Measurements from ENCODE around the gene ENTPD2. TPM values are rescaled to one million over a fixed set of nuclear protein-coding genes. Genes with fewer than 3 reads are reported as not detected.

The ENTPD2 gene
- total RNA-seq, 6 donors from 2014 or later = 0.34 to 0.98 (median 0.55) TPM; not detected in 2

GRCh38 chr9:137070906-137071275, 17.0 kb upstream of the ENTPD2 start:
- Histone ChIP-seq H3K36me3 (no peaks in the 10 kb centered on the region), H3K4me1 (peaks cover 14 to 36% (median 20%) of the 10 kb centered on the region in 4 donors), H3K4me3 (peak overlapping the region in 3 of 4 donors; percentile 47 to 59 (median 56)), H3K27me3 (peaks cover 0 to 10% (median 0%) of the 10 kb centered on the region in 4 donors), H3K27ac (peak overlapping the region in 3 of 4 donors; percentile 23 to 82 (median 71)), H3K9me3 (no peaks in the 10 kb centered on the region)
- WGBS, 2 donors = 0 to 23% methylated on average over 1 to 6 of the region's 6 CpGs
- DNase-seq = no peak
- ATAC-seq (ENCODE audit: low FRiP score in 2 of 2) = peak; percentile 1 to 7
- TF ChIP-seq POLR2AphosphoS5 (IDR thresholded peaks at IDR 0.05) = no peak
- TF ChIP-seq, protein P1, sequence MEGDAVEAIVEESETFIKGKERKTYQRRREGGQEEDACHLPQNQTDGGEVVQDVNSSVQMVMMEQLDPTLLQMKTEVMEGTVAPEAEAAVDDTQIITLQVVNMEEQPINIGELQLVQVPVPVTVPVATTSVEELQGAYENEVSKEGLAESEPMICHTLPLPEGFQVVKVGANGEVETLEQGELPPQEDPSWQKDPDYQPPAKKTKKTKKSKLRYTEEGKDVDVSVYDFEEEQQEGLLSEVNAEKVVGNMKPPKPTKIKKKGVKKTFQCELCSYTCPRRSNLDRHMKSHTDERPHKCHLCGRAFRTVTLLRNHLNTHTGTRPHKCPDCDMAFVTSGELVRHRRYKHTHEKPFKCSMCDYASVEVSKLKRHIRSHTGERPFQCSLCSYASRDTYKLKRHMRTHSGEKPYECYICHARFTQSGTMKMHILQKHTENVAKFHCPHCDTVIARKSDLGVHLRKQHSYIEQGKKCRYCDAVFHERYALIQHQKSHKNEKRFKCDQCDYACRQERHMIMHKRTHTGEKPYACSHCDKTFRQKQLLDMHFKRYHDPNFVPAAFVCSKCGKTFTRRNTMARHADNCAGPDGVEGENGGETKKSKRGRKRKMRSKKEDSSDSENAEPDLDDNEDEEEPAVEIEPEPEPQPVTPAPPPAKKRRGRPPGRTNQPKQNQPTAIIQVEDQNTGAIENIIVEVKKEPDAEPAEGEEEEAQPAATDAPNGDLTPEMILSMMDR (IDR thresholded peaks at IDR 0.05) = peak in 2 of 6 experiments; percentile 24 to 43
- TF ChIP-seq POLR2A (IDR thresholded peaks at IDR 0.05) = no peak
- TF ChIP-seq EP300 (IDR thresholded peaks at IDR 0.05) = no peak

DNA sequence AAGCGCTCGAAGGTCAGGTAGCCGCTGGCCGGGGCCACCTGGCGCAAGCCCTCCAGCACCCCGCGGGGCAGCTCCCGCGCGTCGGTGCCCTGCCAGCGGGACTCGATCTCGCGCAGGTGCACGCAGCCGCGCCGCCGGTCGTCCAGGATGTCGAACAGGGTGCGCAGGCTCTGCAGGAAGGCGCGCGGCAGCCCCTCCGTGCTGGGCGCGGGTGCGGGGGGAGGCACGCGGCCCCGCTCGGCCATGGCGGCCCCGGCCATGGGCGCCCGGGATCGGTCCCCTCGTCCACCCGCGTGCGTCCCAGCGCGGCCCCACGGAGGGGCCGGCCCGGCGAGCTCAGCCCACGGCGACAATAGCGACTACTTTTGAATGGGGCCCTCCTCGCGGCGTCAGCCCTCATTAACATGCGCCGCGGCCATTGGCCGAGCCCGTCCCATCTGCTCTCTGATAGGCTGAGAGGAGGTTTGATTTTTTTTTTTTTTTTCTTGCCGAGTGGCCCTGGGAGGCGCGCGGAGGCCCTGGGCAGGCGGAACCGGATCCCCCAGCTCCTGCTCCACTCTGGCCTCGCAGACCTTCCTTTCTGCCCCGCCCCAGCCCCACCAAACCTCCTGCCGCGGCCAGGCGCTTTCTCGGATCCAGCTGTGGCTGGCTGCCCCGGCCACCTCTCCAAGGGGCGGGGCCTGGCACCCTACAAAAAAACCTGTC, 16.5 kb upstream of the ENTPD2 start, which contains the start of gene SAPCD2:
TSS of gene SAPCD2 (minus strand) at position 357 of the 705 bp plus-strand sequence. CDS start at position 260, 97 bp downstream.
- H3K27ac ChIP-seq = peak within 1 kb of the TSS in 3 of 4 donors; percentile 23 to 82 (median 71)
- H3K36me3 ChIP-seq = no peaks in the 10 kb centered on the region
- peak; percentile 94 to 95 for ATAC-seq (ENCODE audit: low FRiP score in 2 of 2)
- peak within 1 kb of the TSS in 3 of 4 donors; percentile 47 to 59 (median 56) for H3K4me3 ChIP-seq
- peaks cover 0 to 10% (median 0%) of the 10 kb centered on the region in 4 donors for H3K27me3 ChIP-seq
- H3K9me3 ChIP-seq = no peaks in the 10 kb centered on the region
- peak; percentile 91 to 95 for DNase-seq
- H3K4me1 ChIP-seq = peaks cover 14 to 36% (median 20%) of the 10 kb centered on the region in 4 donors
- no peak for TF ChIP-seq EP300 (IDR thresholded peaks at IDR 0.05)
- TF ChIP-seq POLR2A (IDR thresholded peaks at IDR 0.05) = peak in 1 of 4 donors; percentile 40
- TF ChIP-seq, protein P1 (IDR thresholded peaks at IDR 0.05) = peak in 1 of 6 experiments; percentile 2
- 0% methylated on average over 18 to 33 of the region's 74 CpGs for WGBS, 2 donors

DNA sequence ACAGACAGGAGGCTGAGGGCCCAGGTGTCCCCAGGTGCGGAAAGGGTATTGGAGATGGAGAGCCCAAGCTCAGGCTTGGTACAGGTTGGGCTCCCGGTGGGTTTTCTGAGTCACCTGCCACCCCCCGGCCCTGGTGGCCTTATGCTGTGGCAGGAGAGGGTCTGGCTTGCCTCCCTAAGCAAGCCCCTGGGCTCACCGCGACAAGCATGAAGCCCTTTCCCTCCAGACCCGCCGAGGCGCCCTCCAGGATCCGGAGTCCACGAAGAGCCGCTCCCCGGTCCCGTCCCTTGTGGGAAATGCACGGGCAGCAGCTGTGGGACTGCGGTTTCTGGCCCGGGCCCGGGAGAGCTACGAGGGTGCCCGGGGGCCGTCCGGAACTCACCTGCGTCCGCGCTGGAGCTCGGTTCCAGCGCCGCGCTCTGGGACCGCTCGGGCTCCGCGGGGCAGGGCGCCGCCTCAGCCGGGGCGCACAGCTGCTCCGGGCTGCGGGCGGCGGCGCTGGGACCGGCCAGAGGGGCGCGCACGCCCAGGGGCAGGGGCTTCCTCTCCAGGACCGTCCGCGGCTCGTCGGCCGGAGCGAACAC, 15.7 kb upstream of the ENTPD2 start:
- TF ChIP-seq, protein P1 (IDR thresholded peaks at IDR 0.05) = peak in 1 of 6 experiments; percentile 4
- TF ChIP-seq POLR2AphosphoS5 (IDR thresholded peaks at IDR 0.05) = no peak
- TF ChIP-seq EP300 (IDR thresholded peaks at IDR 0.05) = no peak
- TF ChIP-seq POLR2A (IDR thresholded peaks at IDR 0.05) = no peak
- DNase-seq (no peak), ATAC-seq (ENCODE audit: low FRiP score in 2 of 2) (no peak)
- Histone ChIP-seq H3K9me3 (no peaks in the 10 kb centered on the region), H3K36me3 (no peaks in the 10 kb centered on the region), H3K27ac (no peak overlapping the region), H3K4me1 (peaks cover 14 to 36% (median 20%) of the 10 kb centered on the region in 4 donors), H3K4me3 (peak overlapping the region in 3 of 4 donors; percentile 47 to 59 (median 56)), H3K27me3 (peaks cover 0 to 10% (median 0%) of the 10 kb centered on the region in 4 donors)
- no CpG with 5 or more reads among the region's 52 CpGs for WGBS, 2 donors

DNA sequence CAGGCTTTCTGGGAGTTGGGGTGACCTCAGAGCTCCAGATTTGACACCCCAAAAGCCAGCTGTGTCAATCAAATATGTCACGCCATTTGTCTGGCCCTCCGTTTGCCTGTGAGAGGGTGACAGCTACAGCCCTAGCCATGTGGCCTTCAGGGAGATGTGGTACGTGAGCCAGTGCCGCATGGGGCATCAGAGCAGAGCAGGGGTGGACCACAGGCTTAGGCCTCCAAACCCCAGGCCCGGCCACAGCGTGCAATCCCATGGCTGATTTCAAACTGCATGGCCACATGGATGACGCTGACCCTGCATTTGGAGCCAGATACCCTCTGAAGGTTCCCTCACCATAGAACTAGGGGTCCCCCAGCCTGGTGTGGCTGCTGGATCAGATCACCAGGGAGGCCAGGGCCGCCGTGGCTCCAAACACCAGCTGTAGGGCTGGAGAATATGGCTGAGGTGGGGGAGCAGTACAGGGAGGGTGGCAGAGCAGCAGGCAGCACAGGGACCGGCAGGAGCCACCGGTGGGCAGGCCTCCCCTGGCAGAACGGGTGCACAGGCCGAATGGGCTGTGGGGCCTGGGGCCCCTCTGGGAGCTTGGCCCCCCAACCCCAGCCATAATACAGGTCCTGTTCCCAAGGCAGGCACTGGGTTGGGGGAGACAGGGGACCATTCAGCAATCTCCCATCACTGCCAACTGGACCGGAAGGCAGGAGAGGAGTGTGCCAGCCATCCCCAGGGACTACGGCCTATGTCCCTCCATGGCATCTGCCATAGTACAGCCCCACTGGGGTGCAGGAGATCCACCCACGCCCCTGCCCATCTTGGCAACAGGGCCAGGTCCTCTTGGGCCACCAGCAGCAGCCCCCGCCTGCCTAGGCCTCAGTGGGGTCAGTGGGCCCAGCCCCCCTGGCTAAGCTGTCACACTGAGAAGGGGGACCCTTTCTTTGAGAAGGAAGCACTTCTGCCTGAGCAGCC, 15.0 kb upstream of the ENTPD2 start:
- Histone ChIP-seq H3K9me3 (no peaks in the 10 kb centered on the region), H3K4me1 (peaks cover 18 to 40% (median 24%) of the 10 kb centered on the region in 4 donors), H3K27ac (no peak overlapping the region), H3K36me3 (no peaks in the 10 kb centered on the region), H3K4me3 (peak overlapping the region in 1 of 4 donors; percentile 56), H3K27me3 (peaks cover 0 to 10% (median 0%) of the 10 kb centered on the region in 4 donors)
- 85 to 92% methylated on average over 5 to 17 of the region's 17 CpGs for WGBS, 2 donors
- TF ChIP-seq, protein P1 (IDR thresholded peaks at IDR 0.05) = no peak
- TF ChIP-seq POLR2A (IDR thresholded peaks at IDR 0.05) (no peak), POLR2AphosphoS5 (IDR thresholded peaks at IDR 0.05) (no peak), EP300 (IDR thresholded peaks at IDR 0.05) (no peak)
- ATAC-seq (ENCODE audit: low FRiP score in 2 of 2) (no peak), DNase-seq (peak in 1 of 2 donors; percentile 46)

All from upper lobe of left lung (tissue), 6 donors.